Fibroblast of villous mesenchyme (primary cell): ENCODE measurements around the gene SLC7A5. TPM values are rescaled to one million over a fixed set of nuclear protein-coding genes. Genes with fewer than 3 reads are reported as not detected.

ENCODE experiments used
- DNase-seq: peaks from one replicate; pipeline ENCODE4 v3.0.0-alpha.2; 2010; ENCODE audit warnings: low read depth
- H3K4me3 ChIP-seq: 2 replicates; pipeline ENCODE4 v1.5.1; 2011; ENCODE audit warnings: low read depth, mild to moderate bottlenecking, low read length
- total RNA-seq: library from RNA; depleted of rRNA; stranded (reverse); fragments of >200 nt; gene quantifications from 2 replicates; pipeline ENCODE4 v1.2.3, GENCODE V29; 2012
- TF ChIP-seq, protein P1 (sequence below): IDR thresholded peaks from 2 replicates; pipeline ENCODE4 v1.5.1; 2012; ENCODE audit warnings: low read depth, mild to moderate bottlenecking, low read length; ENCODE audit not compliant: insufficient read depth

The SLC7A5 gene
- total RNA-seq, 1 donor: 27.6 TPM

- TF ChIP-seq, protein P1, sequence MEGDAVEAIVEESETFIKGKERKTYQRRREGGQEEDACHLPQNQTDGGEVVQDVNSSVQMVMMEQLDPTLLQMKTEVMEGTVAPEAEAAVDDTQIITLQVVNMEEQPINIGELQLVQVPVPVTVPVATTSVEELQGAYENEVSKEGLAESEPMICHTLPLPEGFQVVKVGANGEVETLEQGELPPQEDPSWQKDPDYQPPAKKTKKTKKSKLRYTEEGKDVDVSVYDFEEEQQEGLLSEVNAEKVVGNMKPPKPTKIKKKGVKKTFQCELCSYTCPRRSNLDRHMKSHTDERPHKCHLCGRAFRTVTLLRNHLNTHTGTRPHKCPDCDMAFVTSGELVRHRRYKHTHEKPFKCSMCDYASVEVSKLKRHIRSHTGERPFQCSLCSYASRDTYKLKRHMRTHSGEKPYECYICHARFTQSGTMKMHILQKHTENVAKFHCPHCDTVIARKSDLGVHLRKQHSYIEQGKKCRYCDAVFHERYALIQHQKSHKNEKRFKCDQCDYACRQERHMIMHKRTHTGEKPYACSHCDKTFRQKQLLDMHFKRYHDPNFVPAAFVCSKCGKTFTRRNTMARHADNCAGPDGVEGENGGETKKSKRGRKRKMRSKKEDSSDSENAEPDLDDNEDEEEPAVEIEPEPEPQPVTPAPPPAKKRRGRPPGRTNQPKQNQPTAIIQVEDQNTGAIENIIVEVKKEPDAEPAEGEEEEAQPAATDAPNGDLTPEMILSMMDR: no peak
- DNase-seq: no peak
- no peak overlapping the region for H3K4me3 ChIP-seq
Observed at GRCh38 chr16:87844120-87844733, 25.1 kb downstream of the SLC7A5 start.

GRCh38 chr16:87843678-87844105 is 25.6 kb downstream of the SLC7A5 start:
- TF ChIP-seq, protein P1: no peak
- no peak for DNase-seq

DNA sequence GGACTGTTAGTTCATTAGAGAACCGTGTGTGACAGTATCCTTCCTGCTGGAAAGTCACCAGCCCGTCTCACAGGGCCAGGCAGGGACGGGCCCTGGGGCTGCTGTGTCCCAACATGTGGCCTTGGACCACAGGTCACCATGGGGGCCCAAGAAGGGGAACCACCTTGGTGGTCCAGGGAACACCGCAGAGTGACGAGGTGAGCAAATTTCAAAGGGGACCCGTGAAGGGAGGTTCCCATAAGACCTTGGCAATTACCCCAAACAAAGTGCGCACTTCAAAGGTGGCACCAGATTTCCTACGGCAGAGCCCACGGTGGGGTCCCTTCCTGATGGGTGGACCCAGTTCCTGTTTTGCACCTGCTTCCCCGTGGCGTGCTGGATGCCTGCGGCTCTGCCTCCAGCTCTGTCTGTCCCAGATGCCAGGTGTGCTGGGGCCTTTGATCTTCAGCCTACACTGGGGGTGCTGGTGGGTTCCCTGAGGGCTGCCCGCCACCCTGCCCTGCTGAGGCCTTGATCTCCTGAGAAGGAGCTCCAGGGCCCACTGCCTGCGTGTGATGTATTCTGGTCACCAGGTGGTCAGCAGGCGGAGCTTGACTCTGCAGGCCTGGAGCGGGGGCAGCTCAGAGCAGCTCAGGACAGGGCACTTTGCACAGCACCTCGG is 27.0 kb downstream of the SLC7A5 start:
- no peak for DNase-seq
- no peak overlapping the region for H3K4me3 ChIP-seq
- TF ChIP-seq, protein P1: no peak

More at GRCh38 chr16:87843678-87844105, 25.6 kb downstream of the SLC7A5 start:
- H3K4me3 ChIP-seq: no peak overlapping the region

DNA sequence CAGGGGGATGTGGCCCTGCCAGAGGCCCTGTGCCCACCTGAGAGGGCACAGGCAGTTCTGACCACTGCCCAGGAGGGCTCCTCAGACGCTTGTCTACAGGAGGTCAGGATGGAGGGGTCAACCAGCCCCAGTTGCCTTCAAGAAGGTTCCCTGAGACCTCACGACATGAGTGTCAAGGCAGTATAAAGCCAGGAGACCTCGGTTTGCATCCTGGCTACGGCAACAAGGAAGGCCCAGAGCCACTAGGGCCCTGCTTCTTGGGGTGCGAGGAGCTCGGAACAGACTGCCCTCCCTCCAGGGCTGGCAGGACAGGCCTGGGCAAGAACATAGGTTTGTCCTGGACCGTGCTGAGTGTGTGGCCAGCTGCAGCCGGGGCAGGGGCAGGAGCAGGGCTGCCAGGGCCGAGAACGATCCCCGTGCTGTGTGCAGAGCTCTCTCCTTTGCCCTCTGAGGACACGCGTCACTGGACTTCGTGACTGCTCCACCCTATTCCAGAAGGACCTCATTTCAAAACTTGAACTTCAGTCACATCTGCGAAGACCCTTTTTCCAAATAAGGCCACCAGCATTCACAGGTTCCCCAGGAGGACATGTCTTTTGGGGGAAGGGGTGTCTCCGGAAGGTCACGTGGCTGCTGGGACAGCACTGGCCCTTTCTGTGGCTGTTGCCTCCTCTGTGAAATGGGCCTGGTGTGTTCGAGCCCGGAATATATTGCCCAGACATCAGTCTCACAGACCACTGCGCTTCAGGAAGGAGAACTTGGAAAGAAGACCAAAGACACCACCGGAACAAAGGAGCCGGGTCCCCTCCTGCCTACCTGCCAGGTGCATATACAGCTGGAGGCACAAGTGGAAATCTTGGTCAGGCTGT is 27.7 kb downstream of the SLC7A5 start:
- TF ChIP-seq, protein P1: no peak
- DNase-seq: no peak
- no peak overlapping the region for H3K4me3 ChIP-seq

DNA sequence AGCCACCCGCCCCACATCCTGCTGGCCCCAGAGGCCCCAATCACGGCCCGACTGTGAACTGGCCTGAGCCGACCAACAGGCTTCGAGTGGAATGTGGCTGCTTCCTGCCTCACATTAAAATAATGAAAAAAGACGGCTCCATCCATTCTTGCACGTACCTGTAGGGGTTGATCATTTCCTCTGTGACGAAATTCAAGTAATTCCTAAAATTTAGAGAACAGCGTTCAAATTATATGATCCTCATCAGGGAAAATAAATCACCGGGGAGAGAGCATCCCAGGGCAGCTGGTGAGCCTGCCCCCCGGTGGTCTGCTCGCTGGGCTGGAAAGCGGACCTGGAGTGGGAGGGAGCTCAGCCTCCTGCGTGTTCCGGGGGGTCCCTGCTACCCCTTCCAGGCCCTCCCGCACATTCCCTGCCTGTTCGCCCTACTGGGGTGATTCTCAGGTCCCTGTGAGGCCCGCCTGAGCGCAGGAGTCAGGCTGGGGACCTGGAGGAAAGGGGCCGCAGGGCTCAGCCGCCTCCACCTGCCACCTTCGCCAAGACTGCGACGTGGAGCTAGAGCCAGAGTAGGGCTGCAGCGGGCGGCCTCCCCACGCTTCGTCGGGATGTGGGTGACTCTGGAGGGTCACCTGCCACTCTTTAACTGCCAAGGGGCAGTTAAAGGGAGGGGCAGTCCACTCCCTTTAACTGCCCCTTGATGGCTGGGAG is 28.9 kb downstream of the SLC7A5 start:
- DNase-seq: no peak
- no peak overlapping the region for H3K4me3 ChIP-seq
- TF ChIP-seq, protein P1: no peak

DNA sequence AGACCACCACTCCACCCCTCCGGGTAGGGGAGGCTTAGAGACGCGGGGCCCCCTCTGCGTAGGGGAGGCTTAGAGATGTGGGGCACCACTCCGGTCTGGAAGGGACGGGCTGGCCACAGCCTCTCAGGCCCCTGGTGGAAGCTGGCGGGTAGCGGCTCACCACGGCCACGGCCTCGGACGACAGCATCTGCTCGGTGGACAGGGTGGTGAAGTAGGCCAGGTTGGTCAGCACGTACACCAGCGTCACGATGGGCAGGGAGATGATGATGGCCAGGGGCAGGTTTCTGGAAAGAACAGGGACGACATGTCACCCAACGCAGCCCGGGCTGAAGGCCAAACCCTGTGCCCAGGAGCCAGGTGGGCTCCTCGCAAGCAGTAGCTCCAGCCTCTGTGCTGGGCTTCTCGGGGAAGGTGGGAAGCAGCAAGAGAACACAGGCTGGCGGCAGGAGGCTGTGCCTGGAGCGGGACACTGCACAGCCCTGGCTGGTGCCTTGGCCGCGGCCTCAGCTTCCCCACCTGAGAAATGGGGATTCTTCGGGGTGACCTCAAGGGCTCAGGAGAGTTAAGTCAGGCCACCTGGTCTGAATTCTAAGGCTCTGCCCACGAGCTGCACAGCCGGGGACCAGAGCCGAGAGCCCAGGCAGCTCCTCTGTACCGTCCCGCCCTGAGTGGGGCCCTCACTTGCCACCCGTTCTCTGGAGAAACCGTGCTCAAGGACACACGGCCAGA is 29.6 kb downstream of the SLC7A5 start:
- TF ChIP-seq, protein P1: no peak
- no peak for DNase-seq
- H3K4me3 ChIP-seq: no peak overlapping the region
